GM21723 (cell line): ENCODE data around the gene ZNF276.
"Not testable (repeated sequence)": the region's sequence is repeated elsewhere in the genome, so short reads cannot be mapped to it uniquely, and the experiment has no call there.

ENCODE experiments used
- ATAC-seq: cut with Tn5 transposase; IDR thresholded peaks from one replicate; pipeline ENCODE4 v1.9.1; 2021; ENCODE audit warnings: mild to moderate bottlenecking, moderate library complexity; ENCODE audit not compliant: unreplicated experiment

ZNF276 gene

GRCh38 chr16:89695875-89696669, 25.3 kb upstream of the ZNF276 start:
- ATAC-seq = no peak

- ATAC-seq = no peak
Measured at GRCh38 chr16:89696670-89697128, 24.6 kb upstream of the ZNF276 start.

GRCh38 chr16:89697161-89697615, 24.1 kb upstream of the ZNF276 start:
- ATAC-seq = no peak

GRCh38 chr16:89697616-89698331, 23.6 kb upstream of the ZNF276 start:
- no peak for ATAC-seq

- ATAC-seq = not testable (repeated sequence)
Measured at GRCh38 chr16:89698717-89699116, 22.6 kb upstream of the ZNF276 start.

GRCh38 chr16:89699629-89700099, 21.7 kb upstream of the ZNF276 start:
- not testable (repeated sequence) for ATAC-seq

GRCh38 chr16:89700100-89700648, 21.2 kb upstream of the ZNF276 start:
- ATAC-seq = peak; percentile 43

GRCh38 chr16:89700649-89701424, 20.5 kb upstream of the ZNF276 start:
- no peak for ATAC-seq

- ATAC-seq = peak; percentile 67
Measured at GRCh38 chr16:89701425-89702406, 19.6 kb upstream of the ZNF276 start, which contains the start of gene SPATA2L. SPATA2L (minus strand) TSS chr16:89701705; CDS start chr16:89701232, 473 bp downstream.

GRCh38 chr16:89704281-89704680, 17.1 kb upstream of the ZNF276 start:
- no peak for ATAC-seq

- ATAC-seq = no peak
Measured at GRCh38 chr16:89705006-89705405, 16.3 kb upstream of the ZNF276 start.

- no peak for ATAC-seq
Measured at GRCh38 chr16:89706518-89707260, 14.6 kb upstream of the ZNF276 start.

GRCh38 chr16:89707695-89708094, 13.6 kb upstream of the ZNF276 start:
- no peak for ATAC-seq

- ATAC-seq = no peak
Measured at GRCh38 chr16:89708481-89708931, 12.8 kb upstream of the ZNF276 start.

GRCh38 chr16:89709166-89709565, 12.2 kb upstream of the ZNF276 start:
- ATAC-seq = no peak

- no peak for ATAC-seq
Measured at GRCh38 chr16:89709716-89710432, 11.5 kb upstream of the ZNF276 start.

- ATAC-seq = no peak
Measured at GRCh38 chr16:89710709-89711564, 10.4 kb upstream of the ZNF276 start.
